Activated T-cell treated with anti-CD3 and anti-CD28 coated beads for 24 hours (primary cell): ENCODE results near the gene SCARF2.
"Not testable (repeated sequence)": the region's sequence is repeated elsewhere in the genome, so short reads cannot be mapped to it uniquely, and the experiment has no call there.

Experiments
- DNase-seq: peaks from one replicate; pipeline ENCODE4 v3.0.0-alpha.2; 2020; ENCODE audit warnings: low read depth

SCARF2 gene

GRCh38 chr22:20427104-20427944 lies 10.3 kb downstream of the SCARF2 start:
- DNase-seq, result no peak

DNA sequence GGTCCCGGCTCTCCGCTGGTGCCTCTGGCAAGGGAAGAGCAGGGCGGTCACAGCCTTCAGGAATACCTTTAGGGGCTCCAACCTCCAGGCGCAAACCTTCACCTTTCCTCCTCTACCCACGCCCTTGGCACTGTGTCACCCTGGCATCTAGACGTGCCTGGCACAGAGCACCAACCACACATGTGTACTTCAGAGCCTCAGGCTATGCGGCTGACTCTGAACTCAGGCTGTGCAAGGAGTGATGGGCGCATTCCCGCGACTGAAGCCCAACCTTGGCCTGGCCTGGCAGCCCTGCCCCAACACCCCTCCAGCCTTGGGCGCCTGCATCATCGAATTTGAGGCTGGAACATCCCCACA lies 11.4 kb downstream of the SCARF2 start:
- DNase-seq, result no peak

DNA sequence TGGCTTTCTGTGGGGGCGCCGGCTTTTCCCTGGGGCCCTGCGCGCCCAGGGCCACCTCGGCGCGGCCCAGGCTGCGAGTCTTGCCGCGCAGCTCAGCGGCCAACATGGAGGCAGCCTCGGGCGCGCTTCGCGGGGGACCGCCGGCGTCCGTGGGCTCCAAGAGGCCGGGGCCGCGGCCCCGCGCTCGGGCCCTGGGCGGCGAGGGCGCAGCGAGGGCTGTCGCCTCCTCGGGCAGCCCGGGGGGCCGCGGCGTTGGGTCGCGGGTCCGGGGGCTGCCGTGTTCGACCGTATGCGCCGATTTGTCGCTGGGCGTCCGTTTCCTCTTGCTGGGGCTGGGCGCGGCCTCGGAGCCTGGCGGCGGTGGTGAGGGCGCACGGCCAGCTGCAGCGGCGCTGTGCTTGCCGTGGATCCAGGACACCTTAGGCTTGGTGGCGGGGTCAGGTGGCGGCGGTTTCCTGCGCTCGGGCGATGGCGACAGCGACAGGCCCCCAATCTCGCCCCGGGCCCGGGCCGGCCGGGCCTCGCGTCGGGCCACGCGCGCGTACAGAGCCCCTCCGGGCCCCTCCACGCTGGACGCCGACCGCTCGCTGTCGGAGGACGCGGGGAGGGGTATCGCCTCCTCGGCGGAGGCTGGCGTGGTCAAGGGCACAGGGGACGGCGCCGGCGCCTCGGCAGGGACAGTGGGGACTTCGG lies 11.9 kb downstream of the SCARF2 start:
- DNase-seq, result no peak

- DNase-seq, result no peak
These were observed 12.6 kb downstream of the SCARF2 start for GRCh38 chr22:20424932-20425565.

DNA sequence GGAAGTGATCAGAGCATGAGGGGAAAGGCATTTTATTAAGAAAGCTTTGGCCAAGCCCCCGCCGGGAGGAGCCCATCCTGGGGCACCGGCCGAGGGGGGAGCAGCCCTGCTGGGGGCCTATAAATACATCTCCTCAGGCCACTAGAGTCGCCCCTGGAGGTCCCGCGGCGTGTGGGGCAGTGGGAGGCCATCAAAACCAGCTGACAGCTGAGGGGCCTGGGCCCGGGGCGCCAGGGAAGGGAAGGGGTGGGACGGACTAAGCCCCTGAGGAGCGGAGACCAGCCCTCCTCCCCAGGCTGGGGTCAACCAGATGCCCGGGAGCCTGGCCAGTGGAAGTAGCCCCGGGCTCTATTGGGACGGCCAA lies 13.1 kb downstream of the SCARF2 start:
- no peak for DNase-seq

- no peak for DNase-seq
These were observed 13.6 kb downstream of the SCARF2 start for GRCh38 chr22:20423906-20424551.

DNA sequence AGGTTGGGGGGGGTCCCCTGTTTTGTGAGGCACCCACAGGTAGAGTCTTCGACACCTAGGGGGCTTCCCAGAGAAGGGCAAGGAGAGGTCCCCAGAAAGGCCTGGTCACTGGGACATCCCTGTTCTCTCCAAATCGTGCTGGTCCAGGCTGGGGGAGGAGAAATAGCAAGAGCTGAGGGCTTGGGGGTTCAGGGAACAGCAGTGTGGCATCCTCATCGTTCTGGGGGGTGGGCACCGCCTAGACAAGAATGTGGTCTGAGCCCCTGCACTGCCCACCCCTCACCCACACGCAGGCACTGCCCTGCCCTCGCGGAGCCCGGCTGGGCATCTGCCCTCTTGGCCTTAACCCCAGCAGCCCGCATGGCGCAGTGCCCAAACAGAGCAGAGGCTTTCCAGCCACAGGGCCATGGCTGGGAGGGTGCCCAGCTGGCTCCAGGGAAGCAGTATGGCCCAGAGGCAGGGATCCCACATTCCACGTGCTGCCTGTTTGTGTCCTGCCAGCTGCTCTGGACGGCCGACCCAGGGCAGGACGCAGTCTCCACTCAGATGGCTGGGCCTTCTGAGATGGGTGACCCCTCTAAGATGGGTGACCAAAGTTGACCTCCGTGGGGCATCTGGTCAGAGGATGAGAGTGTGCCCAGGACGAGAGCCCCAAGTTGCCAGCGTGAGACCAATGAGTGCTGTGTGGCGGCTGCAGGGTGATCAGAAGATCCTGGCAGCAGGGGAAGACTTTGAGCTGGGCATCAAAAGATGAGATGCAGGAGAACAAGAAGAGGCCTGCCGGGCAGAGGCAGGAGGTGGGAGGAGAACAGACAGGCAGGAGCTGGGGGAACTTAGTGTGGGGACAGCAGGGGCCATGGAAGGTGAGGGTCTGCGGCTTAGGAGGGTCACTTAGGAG lies 14.4 kb downstream of the SCARF2 start:
- DNase-seq, result no peak

DNA sequence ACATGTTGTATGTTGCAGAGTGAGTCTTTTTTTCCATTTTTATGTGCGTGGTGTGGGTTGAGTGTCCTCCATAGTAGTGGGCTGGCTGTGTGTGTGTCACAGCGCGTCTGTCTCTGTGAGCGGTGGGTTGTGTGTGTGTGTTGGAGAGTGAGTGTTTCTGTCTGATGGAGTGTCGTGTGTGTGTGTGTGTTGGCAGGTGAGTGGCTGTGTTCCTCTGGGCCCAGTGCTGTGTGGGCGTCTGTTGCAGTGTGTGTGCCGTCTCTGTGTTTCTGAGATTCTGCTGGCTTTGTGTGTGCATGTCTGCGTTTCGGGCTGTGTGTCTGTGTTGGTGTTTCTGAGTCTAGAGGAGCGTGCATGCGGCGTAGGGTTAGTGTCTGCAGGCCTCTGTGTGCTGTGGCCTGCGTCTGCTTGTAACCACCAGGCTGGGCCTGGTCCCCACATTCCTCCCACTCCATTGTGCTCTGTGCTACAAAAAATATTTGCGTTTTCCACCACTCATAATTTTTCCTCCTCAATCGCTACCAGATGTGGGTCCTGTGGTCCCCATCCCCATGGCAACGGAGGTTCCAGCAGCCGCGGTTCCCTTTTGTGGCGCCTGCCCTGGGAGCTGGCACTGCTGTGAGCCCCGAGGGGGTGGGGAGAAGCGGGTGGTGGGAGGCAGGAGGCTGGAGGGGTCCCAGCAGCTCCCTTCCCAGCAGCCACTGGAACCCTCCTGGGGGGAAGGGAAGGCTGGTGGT lies 15.2 kb downstream of the SCARF2 start:
- DNase-seq, result no peak

DNA sequence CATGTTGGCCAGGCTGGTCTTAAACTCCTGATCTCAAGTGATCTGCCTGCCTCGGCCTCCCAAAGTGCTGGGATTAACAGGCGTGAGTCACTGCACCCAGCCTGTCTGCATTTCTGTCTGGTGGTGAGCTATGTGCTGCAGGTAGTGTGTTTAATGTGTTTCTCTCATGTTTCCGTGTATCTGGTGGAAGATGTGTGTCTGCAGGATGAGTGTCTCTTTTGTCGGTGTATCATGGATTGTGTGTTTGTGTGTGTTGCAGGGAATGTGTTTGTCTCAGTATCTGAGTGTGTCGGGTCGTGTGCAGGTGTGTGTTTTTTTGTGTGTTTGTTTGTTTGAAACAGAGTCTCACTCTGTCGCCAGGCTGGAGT lies 16.1 kb downstream of the SCARF2 start:
- DNase-seq, result no peak

- DNase-seq, result no peak
These were observed 17.3 kb downstream of the SCARF2 start for GRCh38 chr22:20420157-20420842.

DNA sequence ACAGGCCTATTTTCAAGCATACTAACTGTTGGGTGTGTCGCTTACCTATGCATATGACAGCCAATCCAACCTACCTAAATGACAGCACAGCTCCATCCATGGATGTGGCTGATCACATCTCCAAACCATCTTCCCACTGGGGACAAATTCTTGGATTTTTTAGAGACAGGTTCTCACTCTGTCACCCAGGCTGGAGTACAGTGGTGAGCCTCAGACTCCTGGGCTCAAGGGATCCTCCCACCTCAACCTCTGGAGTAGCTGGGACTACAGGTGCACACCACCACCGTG lies 18.0 kb downstream of the SCARF2 start:
- no peak for DNase-seq

- peak; percentile 51 for DNase-seq
These were observed 19.3 kb downstream of the SCARF2 start for GRCh38 chr22:20418211-20418788.

- not testable (repeated sequence) for DNase-seq
These were observed 21.9 kb downstream of the SCARF2 start for GRCh38 chr22:20415699-20416098.

GRCh38 chr22:20415241-20415640 lies 22.4 kb downstream of the SCARF2 start:
- DNase-seq, result not testable (repeated sequence)

DNA sequence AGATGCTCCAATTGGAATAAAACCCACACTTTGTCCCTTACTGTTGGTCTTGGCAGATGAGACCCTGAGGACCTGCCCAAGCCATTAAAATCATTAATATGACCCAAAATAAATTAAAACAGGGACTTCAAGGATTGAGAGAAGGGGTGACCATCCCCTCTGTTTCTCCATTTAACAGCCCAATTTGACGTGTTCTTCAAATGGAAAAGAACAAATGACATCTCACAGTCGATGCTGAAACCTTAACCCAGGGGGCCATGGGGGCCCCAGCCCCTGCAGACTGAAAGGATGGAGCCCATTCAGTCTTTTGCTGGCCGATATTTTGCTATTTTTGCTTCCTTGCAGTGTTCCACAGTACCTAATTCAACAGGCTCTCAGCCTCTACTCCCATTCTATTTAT lies 23.2 kb downstream of the SCARF2 start:
- no peak for DNase-seq

- no peak for DNase-seq
These were observed 23.6 kb downstream of the SCARF2 start for GRCh38 chr22:20414059-20414440.

- DNase-seq, result no peak
These were observed 24.2 kb downstream of the SCARF2 start for GRCh38 chr22:20413217-20414058.

GRCh38 chr22:20412474-20413216 lies 25.0 kb downstream of the SCARF2 start:
- DNase-seq, result no peak

DNA sequence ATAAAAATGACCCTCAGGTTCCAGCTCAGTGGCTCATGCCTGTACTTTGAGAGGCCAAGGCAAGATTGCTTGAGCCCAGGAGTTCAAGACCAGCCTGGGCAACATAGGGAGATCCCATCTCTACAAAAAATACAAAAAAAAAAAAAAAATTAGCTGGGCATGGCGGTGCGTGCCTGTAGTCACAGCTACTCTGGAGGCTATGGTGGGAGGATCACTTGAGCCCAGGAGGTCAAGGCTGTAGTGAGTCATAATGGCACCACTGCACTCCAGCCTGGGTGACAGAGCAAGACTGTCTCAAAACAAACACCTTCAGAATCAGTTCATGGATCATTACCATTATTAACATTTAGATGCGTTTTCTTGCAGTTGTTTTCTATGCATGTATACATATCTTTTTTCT lies 28.2 kb downstream of the SCARF2 start:
- DNase-seq, result not testable (repeated sequence)
